HG02763 (cell line): ENCODE measurements around the gene FITM1.

Experiments used
- ATAC-seq: cut with Tn5 transposase; IDR thresholded peaks from one replicate; pipeline ENCODE4 v1.9.1; 2021; ENCODE audit warnings: mild to moderate bottlenecking, moderate library complexity; ENCODE audit not compliant: unreplicated experiment

FITM1 gene

GRCh38 chr14:24156840-24157239, 26.4 kb downstream of the FITM1 start:
- no peak for ATAC-seq

- no peak for ATAC-seq
These were observed 26.9 kb downstream of the FITM1 start for GRCh38 chr14:24157331-24157730.

- ATAC-seq, result no peak
These were observed 29.5 kb downstream of the FITM1 start for GRCh38 chr14:24159777-24160498.

GRCh38 chr14:24160499-24160849, 30.0 kb downstream of the FITM1 start:
- no peak for ATAC-seq

GRCh38 chr14:24160850-24161804, 30.7 kb downstream of the FITM1 start, which contains the start of gene IRF9:
IRF9 (plus strand) TSS chr14:24161265; CDS start chr14:24162145, 880 bp downstream.
- ATAC-seq, result peak; percentile 79

- ATAC-seq, result no peak
These were observed 31.6 kb downstream of the FITM1 start for GRCh38 chr14:24162093-24162492.

GRCh38 chr14:24164518-24164991, 34.1 kb downstream of the FITM1 start:
- no peak for ATAC-seq

GRCh38 chr14:24165785-24166184, 35.3 kb downstream of the FITM1 start:
- ATAC-seq, result no peak

GRCh38 chr14:24167469-24168114, 37.1 kb downstream of the FITM1 start:
- no peak for ATAC-seq

- ATAC-seq, result peak; percentile 77
These were observed 41.2 kb downstream of the FITM1 start, which contains the start of gene REC8 for GRCh38 chr14:24171422-24172260. REC8 (plus strand) TSS chr14:24172080; CDS start chr14:24172553, 473 bp downstream.

- no peak for ATAC-seq
These were observed 41.9 kb downstream of the FITM1 start for GRCh38 chr14:24172261-24172860.

- no peak for ATAC-seq
These were observed 42.4 kb downstream of the FITM1 start for GRCh38 chr14:24172871-24173281.

- no peak for ATAC-seq
These were observed 46.1 kb downstream of the FITM1 start for GRCh38 chr14:24176599-24176998.

- ATAC-seq, result no peak
These were observed 46.8 kb downstream of the FITM1 start for GRCh38 chr14:24177041-24177825.

GRCh38 chr14:24177891-24178290, 47.4 kb downstream of the FITM1 start:
- ATAC-seq, result no peak

- no peak for ATAC-seq
These were observed 48.1 kb downstream of the FITM1 start for GRCh38 chr14:24178399-24179178.

- no peak for ATAC-seq
These were observed 49.0 kb downstream of the FITM1 start for GRCh38 chr14:24179294-24179960.
